Adipose tissue (tissue), 3 donors: ENCODE measurements around the gene TNRC6C. TPM values are rescaled to one million over a fixed set of nuclear protein-coding genes. Genes with fewer than 3 reads are reported as not detected.

Source experiments
- H3K27ac ChIP-seq: one replicate; pipeline ENCODE4 v1.5.1; 2013; ENCODE audit warnings: low read depth, low read length
- WGBS, 3 donors: extraction: QIAGEN DNeasy Blood & Tissue Kit; methylation state at CpG; one replicate each; pipeline ENCODE4 v1.1.7; 2013; 5-methylcytosine and 5-hydroxymethylcytosine counted together
- polyA plus RNA-seq, 3 donors: library from polyadenylated mRNA; stranded (reverse); fragments of 200-250 nt; gene quantifications; one replicate each; pipeline ENCODE4 v1.2.3, GENCODE V29; 2013
- donor health status: healthy with polysubstance abuse.
- donor health status: Bipolar disorder and iron deficiency.
- donor health status: healthy.

TNRC6C gene
- polyA plus RNA-seq, 3 donors: 2.0 to 7.9 (median 5.5) TPM

DNA sequence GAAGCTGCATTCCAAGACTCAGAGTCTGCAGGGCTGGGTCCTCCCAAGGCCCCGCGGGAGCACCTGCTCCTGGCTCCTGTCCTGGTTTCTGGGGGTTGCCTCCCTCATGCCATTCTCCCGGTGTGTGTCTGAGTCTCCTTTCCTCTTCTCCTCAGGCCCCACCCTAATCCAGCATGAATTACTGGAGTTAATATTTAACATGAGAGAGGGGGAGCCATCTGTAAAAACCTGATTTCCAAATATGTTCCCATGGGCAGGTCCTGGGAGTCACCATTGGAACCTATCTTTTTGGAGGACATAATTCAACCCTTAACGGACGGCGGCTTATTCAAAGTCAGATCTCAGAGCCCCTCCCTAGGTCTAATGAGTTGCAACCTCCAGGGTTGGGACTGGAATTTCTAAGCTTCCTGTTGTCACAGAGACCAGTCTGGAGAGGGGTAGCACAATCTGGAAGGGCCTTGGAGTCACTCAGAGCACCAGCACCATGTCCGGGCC is 193.1 kb downstream of the TNRC6C start:
- WGBS, 3 donors: 28 to 60% (median 54%) methylated on average over 6 to 7 of the region's 7 CpGs
- H3K27ac ChIP-seq: no peak overlapping the region

- 64 to 84% (median 77%) methylated on average over 11 of the region's 11 CpGs for WGBS, 3 donors
Measured at GRCh38 chr17:78154903-78155811, 196.7 kb downstream of the TNRC6C start.

More at GRCh38 chr17:78154903-78155811, 196.7 kb downstream of the TNRC6C start:
- H3K27ac ChIP-seq: no peak overlapping the region

Other genes with a start within 250 kb of the TNRC6C start
- 10 to 100 TPM; 14.1 to 58.4 (median 55.2) TPM for gene TMC6, start 170.1 kb downstream of the TNRC6C start, polyA plus RNA-seq
- 1 to 10 TPM; 4.6 to 5.9 (median 4.9) TPM for gene TMC8, start 172.1 kb downstream of the TNRC6C start, polyA plus RNA-seq
- gene C17orf99, start 187.7 kb downstream of the TNRC6C start, polyA plus RNA-seq: not detected
- gene SYNGR2, start 209.9 kb downstream of the TNRC6C start, polyA plus RNA-seq: 100 to 1,000 TPM in 1 of 3 donors, 10 to 100 TPM in 2; 37.5 to 113 (median 90.3) TPM
- 1 to 10 TPM; 2.5 to 6.6 (median 2.7) TPM for gene TK1, start 228.3 kb downstream of the TNRC6C start, polyA plus RNA-seq
- gene AFMID, start 228.7 kb downstream of the TNRC6C start, polyA plus RNA-seq: 10 to 100 TPM; 17.2 to 33.7 (median 21.7) TPM